ENCODE measurements around the gene COL5A1. TPM values are rescaled to one million over a fixed set of nuclear protein-coding genes. Genes with fewer than 3 reads are reported as not detected.

Gene COL5A1
- total RNA-seq, 1 donor from 2014 or later: 99.6 TPM

DNA sequence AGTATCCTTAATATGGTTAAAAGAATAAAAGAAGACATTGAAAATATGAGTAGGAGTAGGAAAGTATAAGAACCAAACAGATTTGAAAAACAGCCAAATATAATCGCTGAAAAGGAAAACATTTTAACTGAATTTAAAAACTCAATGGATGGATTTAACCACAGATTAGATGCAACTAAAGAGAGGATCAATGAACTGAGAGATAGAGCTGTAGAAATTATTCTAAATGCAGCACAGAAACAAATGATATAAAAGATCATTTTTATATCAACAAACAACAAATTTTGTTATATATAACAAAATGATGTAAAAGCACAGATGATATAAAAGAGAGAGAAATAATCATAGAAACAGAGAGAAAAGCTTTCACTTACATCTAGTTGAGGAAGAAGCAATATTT lies 29.3 kb upstream of the COL5A1 start:
- Histone ChIP-seq H3K27ac (no peak overlapping the region), H3K4me3 (no peak overlapping the region), H3K27me3 (no peaks in the 10 kb centered on the region), H3K36me3 (no peaks in the 10 kb centered on the region), H3K9me3 (no peaks in the 10 kb centered on the region), H3K4me1 (no peaks in the 10 kb centered on the region)
- DNase-seq (ENCODE audit: low spot score in 2 of 2): no peak
- TF ChIP-seq, protein P1, sequence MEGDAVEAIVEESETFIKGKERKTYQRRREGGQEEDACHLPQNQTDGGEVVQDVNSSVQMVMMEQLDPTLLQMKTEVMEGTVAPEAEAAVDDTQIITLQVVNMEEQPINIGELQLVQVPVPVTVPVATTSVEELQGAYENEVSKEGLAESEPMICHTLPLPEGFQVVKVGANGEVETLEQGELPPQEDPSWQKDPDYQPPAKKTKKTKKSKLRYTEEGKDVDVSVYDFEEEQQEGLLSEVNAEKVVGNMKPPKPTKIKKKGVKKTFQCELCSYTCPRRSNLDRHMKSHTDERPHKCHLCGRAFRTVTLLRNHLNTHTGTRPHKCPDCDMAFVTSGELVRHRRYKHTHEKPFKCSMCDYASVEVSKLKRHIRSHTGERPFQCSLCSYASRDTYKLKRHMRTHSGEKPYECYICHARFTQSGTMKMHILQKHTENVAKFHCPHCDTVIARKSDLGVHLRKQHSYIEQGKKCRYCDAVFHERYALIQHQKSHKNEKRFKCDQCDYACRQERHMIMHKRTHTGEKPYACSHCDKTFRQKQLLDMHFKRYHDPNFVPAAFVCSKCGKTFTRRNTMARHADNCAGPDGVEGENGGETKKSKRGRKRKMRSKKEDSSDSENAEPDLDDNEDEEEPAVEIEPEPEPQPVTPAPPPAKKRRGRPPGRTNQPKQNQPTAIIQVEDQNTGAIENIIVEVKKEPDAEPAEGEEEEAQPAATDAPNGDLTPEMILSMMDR (IDR thresholded peaks at IDR 0.05): no peak
- intact Hi-C loops (cut with DNase I): no loop called here

- DNase-seq (ENCODE audit: low spot score in 2 of 2): no peak
Measured at GRCh38 chr9:134612715-134613114, 28.9 kb upstream of the COL5A1 start.

DNA sequence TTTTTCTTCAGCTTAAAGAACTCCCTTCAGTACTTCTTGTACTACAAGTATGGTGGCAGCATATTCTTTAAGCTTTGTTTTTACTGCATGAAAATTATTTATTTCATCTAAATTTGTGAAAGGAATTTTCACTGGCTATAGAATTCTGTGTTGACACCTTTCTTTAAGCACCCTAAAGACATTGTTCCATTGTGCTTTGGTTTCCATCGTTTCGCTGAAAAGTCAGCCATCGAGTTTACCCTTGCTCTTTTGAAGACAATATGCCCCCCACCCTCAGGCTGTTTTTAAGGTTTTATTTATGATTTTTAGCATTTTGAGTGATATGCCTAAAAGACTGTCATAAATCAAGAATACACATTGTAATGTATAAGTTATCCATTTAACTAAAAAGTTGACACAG lies 27.3 kb upstream of the COL5A1 start:
- Histone ChIP-seq H3K27me3 (no peaks in the 10 kb centered on the region), H3K36me3 (no peaks in the 10 kb centered on the region), H3K9me3 (no peaks in the 10 kb centered on the region), H3K4me1 (no peaks in the 10 kb centered on the region), H3K4me3 (no peak overlapping the region), H3K27ac (no peak overlapping the region)
- TF ChIP-seq, protein P1 (IDR thresholded peaks at IDR 0.05): no peak
- no peak for DNase-seq (ENCODE audit: low spot score in 2 of 2)
- intact Hi-C loops (cut with DNase I): no loop called here

More at GRCh38 chr9:134612715-134613114, 28.9 kb upstream of the COL5A1 start:
- no peak overlapping the region for H3K27ac ChIP-seq
- H3K4me1 ChIP-seq: no peaks in the 10 kb centered on the region
- H3K27me3 ChIP-seq: no peaks in the 10 kb centered on the region
- H3K4me3 ChIP-seq: no peak overlapping the region
- intact Hi-C loops (cut with DNase I): no loop called here
- TF ChIP-seq, protein P1 (IDR thresholded peaks at IDR 0.05): no peak
- no peaks in the 10 kb centered on the region for H3K36me3 ChIP-seq
- no peaks in the 10 kb centered on the region for H3K9me3 ChIP-seq

GRCh38 chr9:134616341-134616740 lies 25.3 kb upstream of the COL5A1 start:
- TF ChIP-seq, protein P1 (IDR thresholded peaks at IDR 0.05): no peak
- intact Hi-C loops (cut with DNase I): no loop called here
- Histone ChIP-seq H3K9me3 (no peaks in the 10 kb centered on the region), H3K27ac (no peak overlapping the region), H3K4me3 (no peak overlapping the region), H3K36me3 (no peaks in the 10 kb centered on the region), H3K27me3 (no peaks in the 10 kb centered on the region), H3K4me1 (no peaks in the 10 kb centered on the region)
- no peak for DNase-seq (ENCODE audit: low spot score in 2 of 2)

DNA sequence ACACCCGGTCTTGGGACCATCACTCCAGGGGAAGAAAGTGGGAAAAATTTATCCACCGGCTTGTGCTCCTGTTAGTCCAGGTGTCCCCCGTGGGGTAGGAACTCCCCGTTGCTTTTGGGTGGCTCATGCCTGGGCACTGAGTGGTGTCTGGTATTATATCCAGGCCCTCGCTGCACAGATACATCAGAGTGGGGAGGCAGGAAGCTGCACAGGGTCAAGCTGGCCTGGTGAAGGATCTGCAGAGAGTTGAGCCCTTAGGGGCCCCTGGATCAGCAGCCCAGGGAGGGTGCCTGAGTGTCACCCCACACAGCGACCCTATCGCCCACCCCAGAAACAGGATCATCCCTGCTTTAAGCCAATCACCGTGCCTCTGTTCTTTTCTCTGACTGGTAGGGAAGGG lies 24.4 kb upstream of the COL5A1 start:
- Histone ChIP-seq H3K27me3 (no peaks in the 10 kb centered on the region), H3K36me3 (no peaks in the 10 kb centered on the region), H3K27ac (no peak overlapping the region), H3K4me1 (no peaks in the 10 kb centered on the region), H3K4me3 (no peak overlapping the region), H3K9me3 (no peaks in the 10 kb centered on the region)
- TF ChIP-seq, protein P1 (IDR thresholded peaks at IDR 0.05): no peak
- DNase-seq (ENCODE audit: low spot score in 2 of 2): peak in 1 of 2 donors; percentile 46
- intact Hi-C loops (cut with DNase I): no loop called here

DNA sequence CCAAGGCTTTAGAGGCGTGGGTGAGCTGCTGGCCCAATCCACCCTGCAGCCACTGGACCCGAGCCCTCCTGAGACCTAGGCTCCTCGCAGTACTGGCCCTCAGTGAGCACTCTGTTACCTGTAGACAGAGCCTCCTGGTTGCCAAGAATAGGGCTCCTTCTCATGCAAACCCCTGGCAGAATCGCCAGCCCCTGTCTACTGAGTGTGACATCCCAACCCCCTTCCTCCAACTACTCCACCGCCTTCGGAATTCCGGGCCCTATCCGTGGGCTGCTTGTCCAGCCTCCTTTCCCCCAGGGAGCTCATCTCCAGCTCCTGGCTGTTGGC lies 23.8 kb upstream of the COL5A1 start:
- DNase-seq (ENCODE audit: low spot score in 2 of 2): peak in 1 of 2 donors; percentile 37
- no peak overlapping the region for H3K27ac ChIP-seq

More for the DNA sequence above, 23.8 kb upstream of the COL5A1 start:
- H3K9me3 ChIP-seq: no peaks in the 10 kb centered on the region
- no peaks in the 10 kb centered on the region for H3K4me1 ChIP-seq
- no peak overlapping the region for H3K4me3 ChIP-seq
- no peaks in the 10 kb centered on the region for H3K27me3 ChIP-seq
- H3K36me3 ChIP-seq: no peaks in the 10 kb centered on the region
- TF ChIP-seq, protein P1 (IDR thresholded peaks at IDR 0.05): no peak
- intact Hi-C loops (cut with DNase I): no loop called here
